ENCODE measurements around the gene MEIS1. TPM values are rescaled to one million over a fixed set of nuclear protein-coding genes. Genes with fewer than 3 reads are reported as not detected.

The MEIS1 gene
- total RNA-seq, 1 donor from 2014 or later: 46.7 TPM

DNA sequence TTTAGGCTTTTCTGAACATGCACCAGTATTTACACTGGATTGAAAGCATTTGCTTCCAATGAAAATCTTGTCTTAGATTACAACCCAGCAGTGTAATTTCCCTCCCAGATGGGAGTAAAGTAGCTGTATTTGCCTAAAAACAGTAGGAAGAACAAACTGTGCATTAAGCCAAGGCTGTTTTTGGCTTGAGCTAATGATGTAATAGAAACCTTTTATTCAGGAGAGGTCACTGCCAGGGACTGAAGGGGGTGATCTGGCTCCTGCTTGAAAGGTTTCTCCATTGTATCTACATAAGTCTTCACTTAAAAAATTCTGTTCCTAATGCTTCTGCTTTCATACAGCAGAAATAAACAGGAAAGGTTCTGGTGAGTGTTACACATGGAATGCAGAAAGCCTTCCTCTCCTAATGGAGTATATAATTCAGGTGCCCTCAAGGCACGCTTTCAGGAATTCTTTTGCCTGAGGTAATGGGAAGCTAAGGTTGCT, 74.4 kb downstream of the MEIS1 start:
- intact Hi-C loops (cut with DNase I): loop anchor here (5.0 kb wide), 1 partner anchor 42 kb away; no protein-coding TSS in a partner anchor
- no peak for DNase-seq (ENCODE audit: low spot score in 2 of 2)
- Histone ChIP-seq H3K4me1 (peaks cover 0 to 21% of the 10 kb centered on the region in 2 donors), H3K4me3 (no peak overlapping the region), H3K27ac (no peak overlapping the region), H3K27me3 (no peaks in the 10 kb centered on the region), H3K36me3 (no peaks in the 10 kb centered on the region), H3K9me3 (no peaks in the 10 kb centered on the region)
- TF ChIP-seq, protein P1, sequence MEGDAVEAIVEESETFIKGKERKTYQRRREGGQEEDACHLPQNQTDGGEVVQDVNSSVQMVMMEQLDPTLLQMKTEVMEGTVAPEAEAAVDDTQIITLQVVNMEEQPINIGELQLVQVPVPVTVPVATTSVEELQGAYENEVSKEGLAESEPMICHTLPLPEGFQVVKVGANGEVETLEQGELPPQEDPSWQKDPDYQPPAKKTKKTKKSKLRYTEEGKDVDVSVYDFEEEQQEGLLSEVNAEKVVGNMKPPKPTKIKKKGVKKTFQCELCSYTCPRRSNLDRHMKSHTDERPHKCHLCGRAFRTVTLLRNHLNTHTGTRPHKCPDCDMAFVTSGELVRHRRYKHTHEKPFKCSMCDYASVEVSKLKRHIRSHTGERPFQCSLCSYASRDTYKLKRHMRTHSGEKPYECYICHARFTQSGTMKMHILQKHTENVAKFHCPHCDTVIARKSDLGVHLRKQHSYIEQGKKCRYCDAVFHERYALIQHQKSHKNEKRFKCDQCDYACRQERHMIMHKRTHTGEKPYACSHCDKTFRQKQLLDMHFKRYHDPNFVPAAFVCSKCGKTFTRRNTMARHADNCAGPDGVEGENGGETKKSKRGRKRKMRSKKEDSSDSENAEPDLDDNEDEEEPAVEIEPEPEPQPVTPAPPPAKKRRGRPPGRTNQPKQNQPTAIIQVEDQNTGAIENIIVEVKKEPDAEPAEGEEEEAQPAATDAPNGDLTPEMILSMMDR (IDR thresholded peaks at IDR 0.05): no peak

DNA sequence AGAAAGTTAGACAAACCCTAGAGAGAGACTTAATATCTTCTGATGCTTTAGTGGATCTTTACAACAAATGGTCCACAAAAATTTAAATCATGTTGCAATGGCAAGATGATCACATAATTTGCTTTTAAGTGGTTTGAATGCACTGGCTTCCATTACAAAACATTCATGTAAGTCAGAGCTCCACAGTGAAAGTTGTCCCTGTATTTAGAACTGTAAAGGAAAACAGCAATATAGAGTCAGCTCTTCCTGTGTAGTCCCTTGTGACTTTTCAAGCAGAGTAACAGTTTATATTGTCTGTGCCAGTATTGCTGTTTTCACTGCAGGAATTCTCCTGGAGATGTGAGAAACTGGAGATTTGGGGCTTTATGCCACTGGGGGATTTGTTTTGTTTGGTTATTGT, 77.7 kb downstream of the MEIS1 start:
- H3K4me3 ChIP-seq: no peak overlapping the region
- TF ChIP-seq, protein P1 (IDR thresholded peaks at IDR 0.05): no peak
- peaks cover 0 to 14% of the 10 kb centered on the region in 2 donors for H3K4me1 ChIP-seq
- H3K9me3 ChIP-seq: no peaks in the 10 kb centered on the region
- H3K27me3 ChIP-seq: no peaks in the 10 kb centered on the region
- no peaks in the 10 kb centered on the region for H3K36me3 ChIP-seq
- H3K27ac ChIP-seq: no peak overlapping the region
- intact Hi-C loops (cut with DNase I): no loop called here
- DNase-seq (ENCODE audit: low spot score in 2 of 2): no peak

DNA sequence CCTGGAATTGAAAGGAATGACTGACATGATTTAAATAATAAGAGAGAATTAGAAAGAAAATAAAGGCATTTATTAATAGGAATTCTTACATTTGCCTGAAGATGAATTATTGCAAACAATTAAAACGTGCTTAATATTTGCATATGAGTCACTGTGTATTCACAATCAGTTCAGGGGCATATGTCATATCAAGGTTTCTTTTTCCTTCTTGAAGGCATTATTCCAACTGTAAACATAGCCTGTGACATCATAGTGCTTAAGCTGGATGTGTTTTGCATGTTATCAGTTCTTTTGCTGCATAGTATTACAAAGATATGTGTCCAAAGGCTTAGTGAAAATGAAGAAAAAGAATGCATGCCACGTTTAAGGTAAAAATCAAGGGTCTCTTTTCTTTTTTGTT, 80.8 kb downstream of the MEIS1 start:
- no peak overlapping the region for H3K4me3 ChIP-seq
- TF ChIP-seq, protein P1 (IDR thresholded peaks at IDR 0.05): no peak
- H3K27me3 ChIP-seq: no peaks in the 10 kb centered on the region
- intact Hi-C loops (cut with DNase I): no loop called here
- no peaks in the 10 kb centered on the region for H3K9me3 ChIP-seq
- H3K27ac ChIP-seq: no peak overlapping the region
- peaks cover 0 to 3% of the 10 kb centered on the region in 2 donors for H3K36me3 ChIP-seq
- no peak for DNase-seq (ENCODE audit: low spot score in 2 of 2)
- H3K4me1 ChIP-seq: no peaks in the 10 kb centered on the region

DNA sequence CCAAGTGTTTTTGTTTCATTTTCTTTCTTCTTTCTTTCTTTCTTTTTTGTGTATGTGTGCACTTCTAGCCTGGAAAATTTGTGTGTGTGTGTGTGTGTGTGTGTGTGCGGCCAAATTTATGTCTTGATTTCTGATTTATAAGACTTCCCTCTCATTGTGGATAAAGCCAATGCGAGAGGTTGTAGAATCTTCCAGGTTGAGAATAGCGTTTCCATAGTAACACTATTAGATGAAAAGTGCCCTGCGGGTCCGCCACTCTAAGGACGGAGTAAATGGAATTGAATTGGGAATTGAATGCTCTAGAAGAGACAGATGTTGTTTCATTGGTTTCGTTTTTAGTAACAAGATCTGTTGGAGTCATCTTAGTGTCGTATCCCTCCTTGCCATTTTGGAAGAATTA, 81.6 kb downstream of the MEIS1 start:
- H3K9me3 ChIP-seq: no peaks in the 10 kb centered on the region
- no peaks in the 10 kb centered on the region for H3K4me1 ChIP-seq
- no peak overlapping the region for H3K4me3 ChIP-seq
- no peaks in the 10 kb centered on the region for H3K27me3 ChIP-seq
- intact Hi-C loops (cut with DNase I): no loop called here
- TF ChIP-seq, protein P1 (IDR thresholded peaks at IDR 0.05): no peak
- peaks cover 0 to 3% of the 10 kb centered on the region in 2 donors for H3K36me3 ChIP-seq
- no peak overlapping the region for H3K27ac ChIP-seq
- no peak for DNase-seq (ENCODE audit: low spot score in 2 of 2)

DNA sequence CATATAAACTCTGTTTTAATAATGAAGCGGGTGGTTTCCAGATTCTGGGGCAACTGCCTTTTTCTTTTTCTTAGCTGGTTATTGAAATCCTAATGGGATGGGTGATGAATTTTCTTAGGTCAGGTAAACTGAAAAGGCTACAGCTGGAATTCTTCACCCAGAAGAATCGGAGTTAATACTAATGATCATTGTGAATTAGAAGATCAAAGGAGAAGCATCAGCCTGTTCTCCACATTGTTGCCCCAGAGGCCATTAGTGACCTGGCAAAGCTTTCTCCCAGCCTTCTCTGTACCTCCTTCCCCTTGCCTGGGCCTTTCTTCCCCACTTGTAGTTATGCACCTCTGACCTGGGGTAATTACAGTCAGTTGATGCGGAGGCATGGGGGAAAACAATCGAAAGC, 82.8 kb downstream of the MEIS1 start:
- DNase-seq (ENCODE audit: low spot score in 2 of 2): no peak
- Histone ChIP-seq H3K4me3 (no peak overlapping the region), H3K27ac (no peak overlapping the region), H3K36me3 (peaks cover 0 to 3% of the 10 kb centered on the region in 2 donors), H3K27me3 (no peaks in the 10 kb centered on the region), H3K4me1 (no peaks in the 10 kb centered on the region), H3K9me3 (no peaks in the 10 kb centered on the region)
- intact Hi-C loops (cut with DNase I): no loop called here
- TF ChIP-seq, protein P1 (IDR thresholded peaks at IDR 0.05): no peak
